ENCODE data around the gene GNAZ. TPM values are rescaled to one million over a fixed set of nuclear protein-coding genes. Genes with fewer than 3 reads are reported as not detected.

The GNAZ gene
- total RNA-seq, 1 experiment from 2014 or later = 6.0 TPM

- Mint-ChIP-seq H3K4me1 (ENCODE audit: low read depth, unreplicated experiment) (peaks cover 32% of the 10 kb centered on the region), H3K4me3 (ENCODE audit: low read depth, unreplicated experiment) (no peak overlapping the region)
- no TSS peak for BruUV-seq (replicated peaks)
Measured at GRCh38 chr22:23085351-23085671, 15.0 kb downstream of the GNAZ start.

GRCh38 chr22:23085785-23086184, 15.5 kb downstream of the GNAZ start:
- DNase-seq = no peak
- peaks cover 27% of the 10 kb centered on the region for H3K4me1 Mint-ChIP-seq (ENCODE audit: low read depth, unreplicated experiment)
- BruUV-seq (replicated peaks) = no TSS peak
- CTCF ChIA-PET = no interaction called here
- H3K27ac Mint-ChIP-seq (ENCODE audit: unreplicated experiment) = no peak overlapping the region
- H3K9me3 Mint-ChIP-seq (ENCODE audit: low read depth, unreplicated experiment) = no peaks in the 10 kb centered on the region
- H3K36me3 Mint-ChIP-seq (ENCODE audit: insufficient read depth, unreplicated experiment) = peaks cover 6% of the 10 kb centered on the region
- no peak for TF ChIP-seq CTCF (IDR thresholded peaks at IDR 0.05; ENCODE audit: unreplicated experiment)
- no peaks in the 10 kb centered on the region for H3K27me3 Mint-ChIP-seq (ENCODE audit: unreplicated experiment)
- no peak overlapping the region for H3K4me3 Mint-ChIP-seq (ENCODE audit: low read depth, unreplicated experiment)
- intact Hi-C loops (cut with micrococcal nuclease; ENCODE audit: unreplicated experiment) = no loop called here

More at GRCh38 chr22:23085351-23085671, 15.0 kb downstream of the GNAZ start:
- CTCF ChIA-PET = interaction anchor here (0.7 kb wide), 1 partner anchor 254 kb away, joined by 6 read pairs; no protein-coding TSS in a partner anchor
- intact Hi-C loops (cut with micrococcal nuclease; ENCODE audit: unreplicated experiment) = no loop called here
- Mint-ChIP-seq H3K9me3 (ENCODE audit: low read depth, unreplicated experiment) (no peaks in the 10 kb centered on the region), H3K36me3 (ENCODE audit: insufficient read depth, unreplicated experiment) (peaks cover 6% of the 10 kb centered on the region), H3K27me3 (ENCODE audit: unreplicated experiment) (no peaks in the 10 kb centered on the region), H3K27ac (ENCODE audit: unreplicated experiment) (no peak overlapping the region)
- DNase-seq = no peak
- TF ChIP-seq CTCF (IDR thresholded peaks at IDR 0.05; ENCODE audit: unreplicated experiment) = no peak

- CTCF ChIA-PET = no interaction called here
- H3K9me3 Mint-ChIP-seq (ENCODE audit: low read depth, unreplicated experiment) = no peaks in the 10 kb centered on the region
- intact Hi-C loops (cut with micrococcal nuclease; ENCODE audit: unreplicated experiment) = no loop called here
- TF ChIP-seq CTCF (IDR thresholded peaks at IDR 0.05; ENCODE audit: unreplicated experiment) = no peak
- peaks cover 27% of the 10 kb centered on the region for H3K4me1 Mint-ChIP-seq (ENCODE audit: low read depth, unreplicated experiment)
- H3K4me3 Mint-ChIP-seq (ENCODE audit: low read depth, unreplicated experiment) = no peak overlapping the region
- H3K27ac Mint-ChIP-seq (ENCODE audit: unreplicated experiment) = no peak overlapping the region
- no TSS peak for BruUV-seq (replicated peaks)
- no peaks in the 10 kb centered on the region for H3K27me3 Mint-ChIP-seq (ENCODE audit: unreplicated experiment)
- peaks cover 6% of the 10 kb centered on the region for H3K36me3 Mint-ChIP-seq (ENCODE audit: insufficient read depth, unreplicated experiment)
- DNase-seq = no peak
Measured at GRCh38 chr22:23086263-23086662, 15.9 kb downstream of the GNAZ start.

GRCh38 chr22:23086787-23087186, 16.5 kb downstream of the GNAZ start:
- Mint-ChIP-seq H3K9me3 (ENCODE audit: low read depth, unreplicated experiment) (no peaks in the 10 kb centered on the region), H3K27me3 (ENCODE audit: unreplicated experiment) (no peaks in the 10 kb centered on the region), H3K4me3 (ENCODE audit: low read depth, unreplicated experiment) (no peak overlapping the region), H3K27ac (ENCODE audit: unreplicated experiment) (no peak overlapping the region), H3K4me1 (ENCODE audit: low read depth, unreplicated experiment) (peaks cover 27% of the 10 kb centered on the region), H3K36me3 (ENCODE audit: insufficient read depth, unreplicated experiment) (peaks cover 6% of the 10 kb centered on the region)
- BruUV-seq (replicated peaks) = no TSS peak
- CTCF ChIA-PET = interaction anchor here (1.0 kb wide), 1 partner anchor 15 kb away, joined by 3 read pairs; no protein-coding TSS in a partner anchor
- intact Hi-C loops (cut with micrococcal nuclease; ENCODE audit: unreplicated experiment) = no loop called here
- no peak for TF ChIP-seq CTCF (IDR thresholded peaks at IDR 0.05; ENCODE audit: unreplicated experiment)
- no peak for DNase-seq

Data from Calu3 (cell line).